WTC11 (cell line): ENCODE measurements around the gene NPEPL1. TPM values are rescaled to one million over a fixed set of nuclear protein-coding genes. Genes with fewer than 3 reads are reported as not detected.
A peak's percentile ranks its signal among the peaks of the same experiment; 100 is the strongest.

Experiments used
- ATAC-seq: fragments of 200-7000 bp; cut with Tn5 transposase; 2 replicates; pipeline ENCODE4 v1.10.0; 2021; ENCODE audit warnings: mild to moderate bottlenecking, moderate library complexity
- CTCF ChIA-PET: fragments of 300-600 bp; sonication (Branson Sonifier 250); formaldehyde crosslinking; loops from one replicate; lab custom pipeline; 2021; ENCODE audit warnings: antibody characterized with exemption; lab: Charles Lee
- POLR2A ChIA-PET: fragments of 350-600 bp; sonication (Branson Sonifier 250); formaldehyde crosslinking; loops from one replicate; lab custom pipeline; 2021; ENCODE audit warnings: antibody characterized with exemption; lab: Charles Lee
- DNase-seq: peaks from one replicate; pipeline ENCODE4 v3.0.0; 2021; ENCODE audit warnings: low spot score
- H3K27ac Mint-ChIP-seq: 2 replicates; pipeline ENCODE4 v1.8.0; 2021; ENCODE audit warnings: mixed read lengths
- H3K27me3 Mint-ChIP-seq: 2 replicates; pipeline ENCODE4 v1.8.0; 2021; ENCODE audit warnings: low read depth, mild to moderate bottlenecking, moderate library complexity, mixed read lengths
- H3K36me3 Mint-ChIP-seq: 2 replicates; pipeline ENCODE4 v1.8.0; 2021; ENCODE audit warnings: mixed read lengths
- H3K4me1 Mint-ChIP-seq: 2 replicates; pipeline ENCODE4 v1.8.0; 2022; ENCODE audit warnings: mixed read lengths
- H3K4me3 Mint-ChIP-seq: 2 replicates; pipeline ENCODE4 v1.8.0; 2021; ENCODE audit warnings: mild to moderate bottlenecking, moderate library complexity, mixed read lengths
- H3K9me3 Mint-ChIP-seq: 2 replicates; pipeline ENCODE4 v1.8.0; 2021; ENCODE audit warnings: mixed read lengths
- AR ChIP-seq: fragments of 250-450 bp; sonication (Bioruptor Pico); IDR thresholded peaks from 2 replicates; pipeline ENCODE4 v1.9.0; 2021; ENCODE audit warnings: mild to moderate bottlenecking
- ATF3 ChIP-seq: sonication (generic); formaldehyde crosslinking; conservative IDR thresholded peaks from 2 replicates; pipeline ENCODE4 v1.8.1; 2022; ENCODE audit warnings: mild to moderate bottlenecking, missing genetic modification reagents
- CDX4 ChIP-seq: fragments of 250-450 bp; sonication (Bioruptor Pico); IDR thresholded peaks from 2 replicates; pipeline ENCODE4 v1.9.0; 2021; ENCODE audit warnings: moderate library complexity, mild to moderate bottlenecking, inconsistent platforms, borderline replicate concordance
- CREB1 ChIP-seq: sonication (generic); formaldehyde crosslinking; IDR thresholded peaks from 2 replicates; pipeline ENCODE4 v1.8.0; 2023; ENCODE audit warnings: mild to moderate bottlenecking, missing genetic modification reagents
- ETV6 ChIP-seq: sonication (generic); formaldehyde crosslinking; IDR thresholded peaks from 2 replicates; pipeline ENCODE4 v1.8.1; 2022; ENCODE audit warnings: mild to moderate bottlenecking, missing genetic modification reagents
- GTF2I ChIP-seq: fragments of 250-450 bp; sonication (Bioruptor Pico); conservative IDR thresholded peaks from 2 replicates; pipeline ENCODE4 v1.4.0; 2021; ENCODE audit warnings: mild to moderate bottlenecking
- JUN ChIP-seq: sonication (generic); formaldehyde crosslinking; IDR thresholded peaks from 2 replicates; pipeline ENCODE4 v1.8.0; 2023; ENCODE audit warnings: mild to moderate bottlenecking, missing genetic modification reagents
- MLX ChIP-seq: sonication (generic); formaldehyde crosslinking; IDR thresholded peaks from 2 replicates; pipeline ENCODE4 v1.8.1; 2023; ENCODE audit warnings: mild to moderate bottlenecking, missing genetic modification reagents, moderate library complexity
- NFATC4 ChIP-seq: fragments of 250-450 bp; sonication (Bioruptor Pico); IDR thresholded peaks from 2 replicates; pipeline ENCODE4 v1.9.0; 2021; ENCODE audit warnings: mild to moderate bottlenecking
- NFYB ChIP-seq: sonication (generic); formaldehyde crosslinking; conservative IDR thresholded peaks from 2 replicates; pipeline ENCODE4 v1.8.0; 2022; ENCODE audit warnings: low read depth, missing genetic modification reagents
- NR3C1 ChIP-seq: sonication (generic); formaldehyde crosslinking; conservative IDR thresholded peaks from 2 replicates; pipeline ENCODE4 v1.8.1; 2023; ENCODE audit warnings: low read depth, mild to moderate bottlenecking, missing genetic modification reagents
- SP1 ChIP-seq: sonication (generic); formaldehyde crosslinking; conservative IDR thresholded peaks from 2 replicates; pipeline ENCODE4 v1.8.1; 2022; ENCODE audit warnings: missing genetic modification reagents
- ZNF396 ChIP-seq: fragments of 250-450 bp; sonication (Bioruptor Pico); IDR thresholded peaks from 2 replicates; pipeline ENCODE4 v1.8.0; 2021; ENCODE audit warnings: mild to moderate bottlenecking, moderate library complexity, borderline replicate concordance
- total RNA-seq: library from RNA; stranded (reverse); gene quantifications from 3 replicates; pipeline ENCODE4 v1.2.3, GENCODE V29; 2021
- TF ChIP-seq, protein P1 (sequence below): sonication (generic); formaldehyde crosslinking; IDR thresholded peaks from 2 replicates; pipeline ENCODE4 v1.8.1; 2022; ENCODE audit warnings: low read depth, mild to moderate bottlenecking, moderate library complexity, missing genetic modification reagents, borderline replicate concordance
- TF ChIP-seq, protein P2 (sequence below): sonication (generic); formaldehyde crosslinking; IDR thresholded peaks from 2 replicates; pipeline ENCODE4 v1.8.1; 2023; ENCODE audit warnings: mild to moderate bottlenecking, missing genetic modification reagents
- TF ChIP-seq, protein P3 (sequence below): sonication (generic); formaldehyde crosslinking; IDR thresholded peaks from 2 replicates; pipeline ENCODE4 v1.8.0; 2023; ENCODE audit warnings: missing genetic modification reagents
- TF ChIP-seq, protein P4 (sequence below): sonication (generic); formaldehyde crosslinking; IDR thresholded peaks from 2 replicates; pipeline ENCODE4 v1.8.1; 2023; ENCODE audit warnings: mild to moderate bottlenecking, missing genetic modification reagents, moderate library complexity

The NPEPL1 gene
- total RNA-seq, 1 experiment from 2014 or later: 39.9 TPM

DNA sequence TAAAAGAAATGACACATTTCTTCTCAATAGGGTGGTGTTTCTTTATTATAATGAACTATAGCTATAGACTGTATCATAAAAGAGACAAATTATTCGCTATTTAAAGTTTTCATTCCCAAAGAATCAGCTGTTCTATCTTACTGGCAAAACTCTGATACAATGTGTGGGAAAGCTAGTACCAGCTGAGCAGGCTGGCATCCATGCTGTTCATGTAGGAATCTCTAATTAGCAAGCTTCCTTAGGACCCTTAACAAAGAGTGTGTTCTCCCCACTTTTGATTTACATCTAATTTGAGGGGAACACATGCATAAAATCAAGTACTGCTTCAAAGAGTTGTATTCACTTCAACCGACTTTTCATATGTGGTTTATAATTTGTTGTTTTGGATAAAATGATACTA is 28.3 kb upstream of the NPEPL1 start (continued):
- TF ChIP-seq, protein P1, sequence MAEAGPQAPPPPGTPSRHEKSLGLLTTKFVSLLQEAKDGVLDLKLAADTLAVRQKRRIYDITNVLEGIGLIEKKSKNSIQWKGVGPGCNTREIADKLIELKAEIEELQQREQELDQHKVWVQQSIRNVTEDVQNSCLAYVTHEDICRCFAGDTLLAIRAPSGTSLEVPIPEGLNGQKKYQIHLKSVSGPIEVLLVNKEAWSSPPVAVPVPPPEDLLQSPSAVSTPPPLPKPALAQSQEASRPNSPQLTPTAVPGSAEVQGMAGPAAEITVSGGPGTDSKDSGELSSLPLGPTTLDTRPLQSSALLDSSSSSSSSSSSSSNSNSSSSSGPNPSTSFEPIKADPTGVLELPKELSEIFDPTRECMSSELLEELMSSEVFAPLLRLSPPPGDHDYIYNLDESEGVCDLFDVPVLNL (CRISPR knock-in tag): no peak
- TF ChIP-seq AR (CRISPR knock-in tag) (no peak), CREB1 (CRISPR knock-in tag) (no peak)

DNA sequence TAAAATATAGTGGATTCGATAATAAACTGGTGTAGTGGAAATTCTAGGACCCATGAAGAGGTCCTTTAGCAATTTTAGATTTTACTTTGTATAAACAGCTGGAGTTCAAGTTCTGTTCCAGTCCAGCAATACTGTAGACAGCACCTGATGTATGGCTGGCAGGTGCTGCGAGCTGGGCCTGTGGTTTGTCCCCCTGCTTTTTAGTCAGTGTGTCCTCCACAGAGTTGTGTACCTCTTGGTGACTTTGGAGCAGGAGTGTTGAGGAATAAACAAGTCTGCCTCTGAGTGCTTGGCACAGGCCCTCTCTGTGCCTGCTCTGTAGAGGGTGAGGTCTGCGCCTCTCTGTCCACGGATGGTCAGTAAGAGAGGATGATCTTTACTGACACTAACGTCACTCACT is 27.7 kb upstream of the NPEPL1 start:
- Mint-ChIP-seq H3K9me3 (no peaks in the 10 kb centered on the region), H3K4me1 (peaks cover 83% of the 10 kb centered on the region), H3K4me3 (no peak overlapping the region), H3K27ac (peak overlapping the region; percentile 85), H3K27me3 (no peaks in the 10 kb centered on the region), H3K36me3 (peaks cover 36% of the 10 kb centered on the region)
- DNase-seq (no peak), ATAC-seq (no peak)
- ChIA-PET POLR2A (interaction anchor here (0.6 kb wide), 1 partner anchor 49 kb away, joined by 3 read pairs; no protein-coding TSS in a partner anchor), CTCF (interaction anchor here (1.1 to 1.4 kb wide), 2 partner anchors 8 to 14 kb away, joined by 3 to 6 read pairs; partner anchors contain the start of gene STX16)
- TF ChIP-seq NFYB (CRISPR knock-in tag) (no peak), ETV6 (CRISPR knock-in tag) (no peak), SP1 (CRISPR knock-in tag) (no peak), ZNF396 (CRISPR knock-in tag) (no peak), NFATC4 (CRISPR knock-in tag) (no peak), MLX (CRISPR knock-in tag) (no peak), NR3C1 (no peak), ATF3 (CRISPR knock-in tag) (no peak)
- TF ChIP-seq, protein P2, sequence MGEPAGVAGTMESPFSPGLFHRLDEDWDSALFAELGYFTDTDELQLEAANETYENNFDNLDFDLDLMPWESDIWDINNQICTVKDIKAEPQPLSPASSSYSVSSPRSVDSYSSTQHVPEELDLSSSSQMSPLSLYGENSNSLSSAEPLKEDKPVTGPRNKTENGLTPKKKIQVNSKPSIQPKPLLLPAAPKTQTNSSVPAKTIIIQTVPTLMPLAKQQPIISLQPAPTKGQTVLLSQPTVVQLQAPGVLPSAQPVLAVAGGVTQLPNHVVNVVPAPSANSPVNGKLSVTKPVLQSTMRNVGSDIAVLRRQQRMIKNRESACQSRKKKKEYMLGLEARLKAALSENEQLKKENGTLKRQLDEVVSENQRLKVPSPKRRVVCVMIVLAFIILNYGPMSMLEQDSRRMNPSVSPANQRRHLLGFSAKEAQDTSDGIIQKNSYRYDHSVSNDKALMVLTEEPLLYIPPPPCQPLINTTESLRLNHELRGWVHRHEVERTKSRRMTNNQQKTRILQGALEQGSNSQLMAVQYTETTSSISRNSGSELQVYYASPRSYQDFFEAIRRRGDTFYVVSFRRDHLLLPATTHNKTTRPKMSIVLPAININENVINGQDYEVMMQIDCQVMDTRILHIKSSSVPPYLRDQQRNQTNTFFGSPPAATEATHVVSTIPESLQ (CRISPR knock-in tag): no peak
- TF ChIP-seq, protein P1 (CRISPR knock-in tag): no peak

DNA sequence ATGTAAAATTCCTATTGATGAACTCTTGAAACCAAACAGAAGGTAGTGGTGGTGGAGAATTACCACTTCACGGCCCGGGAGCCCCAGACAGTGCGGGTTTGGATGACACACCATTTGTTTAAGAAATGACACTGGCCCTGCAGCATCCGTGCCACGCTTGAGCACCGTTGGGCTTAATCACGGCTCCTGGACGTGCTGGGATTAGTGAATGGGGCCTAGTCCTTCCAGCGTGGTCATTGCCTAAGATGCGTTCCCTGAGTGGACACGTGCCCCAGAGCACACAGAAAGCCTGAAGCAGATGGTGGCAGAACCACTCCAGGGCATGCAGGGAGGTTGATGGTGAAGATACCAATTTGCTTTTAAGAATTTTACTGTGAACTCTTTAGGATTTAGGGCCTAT is 27.0 kb upstream of the NPEPL1 start:
- H3K27me3 Mint-ChIP-seq: no peaks in the 10 kb centered on the region
- peaks cover 84% of the 10 kb centered on the region for H3K4me1 Mint-ChIP-seq
- TF ChIP-seq, protein P3, sequence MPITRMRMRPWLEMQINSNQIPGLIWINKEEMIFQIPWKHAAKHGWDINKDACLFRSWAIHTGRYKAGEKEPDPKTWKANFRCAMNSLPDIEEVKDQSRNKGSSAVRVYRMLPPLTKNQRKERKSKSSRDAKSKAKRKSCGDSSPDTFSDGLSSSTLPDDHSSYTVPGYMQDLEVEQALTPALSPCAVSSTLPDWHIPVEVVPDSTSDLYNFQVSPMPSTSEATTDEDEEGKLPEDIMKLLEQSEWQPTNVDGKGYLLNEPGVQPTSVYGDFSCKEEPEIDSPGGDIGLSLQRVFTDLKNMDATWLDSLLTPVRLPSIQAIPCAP (CRISPR knock-in tag): no peak
- TF ChIP-seq, protein P4, sequence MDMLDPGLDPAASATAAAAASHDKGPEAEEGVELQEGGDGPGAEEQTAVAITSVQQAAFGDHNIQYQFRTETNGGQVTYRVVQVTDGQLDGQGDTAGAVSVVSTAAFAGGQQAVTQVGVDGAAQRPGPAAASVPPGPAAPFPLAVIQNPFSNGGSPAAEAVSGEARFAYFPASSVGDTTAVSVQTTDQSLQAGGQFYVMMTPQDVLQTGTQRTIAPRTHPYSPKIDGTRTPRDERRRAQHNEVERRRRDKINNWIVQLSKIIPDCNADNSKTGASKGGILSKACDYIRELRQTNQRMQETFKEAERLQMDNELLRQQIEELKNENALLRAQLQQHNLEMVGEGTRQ: no peak
- TF ChIP-seq GTF2I (CRISPR knock-in tag) (no peak), JUN (CRISPR knock-in tag) (no peak), CDX4 (CRISPR knock-in tag) (no peak)
- ATAC-seq: no peak
- no peak overlapping the region for H3K4me3 Mint-ChIP-seq
- peak overlapping the region; percentile 85; the same call in 1 of the 2 replicates for H3K27ac Mint-ChIP-seq
- peaks cover 36% of the 10 kb centered on the region for H3K36me3 Mint-ChIP-seq
- H3K9me3 Mint-ChIP-seq: no peaks in the 10 kb centered on the region
- ChIA-PET POLR2A (no interaction called here), CTCF (interaction anchor here (0.6 kb wide), 1 partner anchor 173 kb away, joined by 3 read pairs; no protein-coding TSS in a partner anchor)
- no peak for DNase-seq
